SK-N-SH (cell line): ENCODE measurements around the gene MTCL1. TPM values are rescaled to one million over a fixed set of nuclear protein-coding genes. Genes with fewer than 3 reads are reported as not detected.

Experiments
- CTCF ChIA-PET: fragments of 300-600, 350-600 bp; formaldehyde crosslinking; extraction: SDS; loops from one replicate; lab custom pipeline; 2021; lab: Yijun Ruan, JAX
- POLR2A ChIA-PET: fragments of 350-600 bp; sonication (Branson Sonifier 250); formaldehyde crosslinking; extraction: SDS; loops from one replicate; lab custom pipeline; 2020; ENCODE audit warnings: antibody characterized with exemption, inconsistent platforms; lab: Yijun Ruan, JAX
- DNase-seq: peaks from one replicate; pipeline ENCODE4 v3.0.0; 2012
- H2AFZ ChIP-seq: fragments of 200-600 bp; sonication (generic); 2 replicates; pipeline ENCODE4 v1.8.1; 2016; ENCODE audit warnings: antibody characterized with exemption, mild to moderate bottlenecking, low read depth
- H3F3A ChIP-seq: fragments of 200-600 bp; sonication (generic); replicated peaks from 2 replicates; pipeline ENCODE3; 2016; ENCODE audit warnings: antibody characterized with exemption, mild to moderate bottlenecking; ENCODE audit not compliant: insufficient read depth
- H3K27ac ChIP-seq, 2 experiments: fragments of 200-500 bp in 1 of 2; fragments of 200-600 bp in 1 of 2; sonication (Bioruptor generic) in 1 of 2; sonication (generic), shearing (Covaris generic) in 1 of 2; 2 replicates each; pipeline versions ENCODE4 v1.5.1 to v1.6.1; 2014 to 2016; ENCODE audit warnings: low read depth in 2 of 2, inconsistent platforms in 1 of 2, low read length in 1 of 2, mild to moderate bottlenecking in 1 of 2, mixed read lengths in 1 of 2
- H3K27me3 ChIP-seq: fragments of 200-600 bp; sonication (generic), shearing (Covaris generic); 2 replicates; pipeline ENCODE4 v1.6.1; 2016; ENCODE audit warnings: mixed run types; ENCODE audit not compliant: insufficient read depth
- H3K36me3 ChIP-seq, 2 experiments: fragments of 200-500 bp in 1 of 2; fragments of 200-600 bp in 1 of 2; sonication (Bioruptor generic) in 1 of 2; sonication (generic) in 1 of 2; replicated peaks in 1 of 2; 2 replicates each; pipeline versions ENCODE3 to v1.5.1; 2014 to 2016; ENCODE audit warnings: low read length in 1 of 2, mild to moderate bottlenecking in 1 of 2; ENCODE audit not compliant: insufficient read depth in 2 of 2, control insufficient read depth in 1 of 2
- H3K4me1 ChIP-seq, 2 experiments: fragments of 200-500 bp in 1 of 2; fragments of 200-600 bp in 1 of 2; sonication (Bioruptor generic) in 1 of 2; sonication (generic), shearing (Covaris generic) in 1 of 2; 2 replicates each; pipeline versions ENCODE4 v1.5.1 to v1.6.1; 2014 to 2016; ENCODE audit warnings: low read depth in 1 of 2, low read length in 1 of 2, mixed run types in 1 of 2; ENCODE audit not compliant: insufficient read depth in 2 of 2, control insufficient read depth in 1 of 2
- H3K4me2 ChIP-seq: fragments of 200-600 bp; sonication (generic), shearing (Covaris generic); 2 replicates; pipeline ENCODE4 v1.6.1; 2017; ENCODE audit warnings: mixed run types
- H3K4me3 ChIP-seq, 2 experiments: fragments of 200-500 bp in 1 of 2; fragments of 200-600 bp in 1 of 2; sonication (Bioruptor generic) in 1 of 2; sonication (generic), shearing (Covaris generic) in 1 of 2; 2 replicates each; pipeline versions ENCODE4 v1.5.1 to v1.8.1; 2014 to 2016; ENCODE audit warnings: low read depth in 2 of 2, inconsistent platforms in 1 of 2, low read length in 1 of 2, mild to moderate bottlenecking in 1 of 2, mixed read lengths in 1 of 2, moderate library complexity in 1 of 2
- H3K79me2 ChIP-seq: fragments of 200-600 bp; sonication (generic); 2 replicates; pipeline ENCODE4 v1.8.1; 2017; ENCODE audit warnings: mild to moderate bottlenecking; ENCODE audit not compliant: insufficient read depth
- H3K9ac ChIP-seq: fragments of 200-600 bp; sonication (generic); 2 replicates; pipeline ENCODE4 v1.6.1; 2017; ENCODE audit warnings: mixed run types
- H3K9me2 ChIP-seq: fragments of 200-600 bp; sonication (generic); 2 replicates; pipeline ENCODE4 v1.6.1; 2017; ENCODE audit warnings: mixed run types
- H3K9me3 ChIP-seq: fragments of 200-600 bp; sonication (generic); 2 replicates; pipeline ENCODE4 v1.6.1; 2017; ENCODE audit warnings: mixed run types, mild to moderate bottlenecking, moderate library complexity
- H4K20me1 ChIP-seq: fragments of 200-600 bp; sonication (generic); 2 replicates; pipeline ENCODE4 v1.6.1; 2017; ENCODE audit warnings: mild to moderate bottlenecking, mixed run types; ENCODE audit not compliant: insufficient read depth
- CHD2 ChIP-seq: fragments of 150-350 bp; IDR thresholded peaks from 2 replicates; pipeline ENCODE4 v1.6.1; 2018; ENCODE audit warnings: low read length; ENCODE audit not compliant: partially characterized antibody
- EP300 ChIP-seq, 2 experiments: IDR thresholded peaks; 2 replicates each; pipeline versions ENCODE4 v1.4.0 to v1.6.1; 2012; ENCODE audit warnings: borderline replicate concordance in 1 of 2, low read depth in 1 of 2, low read length in 1 of 2
- EZH2phosphoT487 ChIP-seq: fragments of 200-600 bp; sonication (generic); IDR thresholded peaks from 2 replicates; pipeline ENCODE4 v1.6.1; 2017; ENCODE audit warnings: low read depth, mixed run types, mild to moderate bottlenecking, antibody characterized with exemption, moderate library complexity, borderline replicate concordance
- FOXJ3 ChIP-seq: sonication (generic); formaldehyde crosslinking; IDR thresholded peaks from 2 replicates; pipeline ENCODE4 v1.5.1; 2020; ENCODE audit warnings: mild to moderate bottlenecking, missing genetic modification reagents
- FOXM1 ChIP-seq: IDR thresholded peaks from 2 replicates; pipeline ENCODE4 v1.4.0; 2012; ENCODE audit warnings: low read depth, mild to moderate bottlenecking
- JUND ChIP-seq: IDR thresholded peaks from 2 replicates; pipeline ENCODE4 v1.4.0; 2012
- RFX5 ChIP-seq: IDR thresholded peaks from 2 replicates; pipeline ENCODE4 v1.6.1; 2012; ENCODE audit warnings: mild to moderate bottlenecking, improper control_type of control experiment, low read length
- RXRA ChIP-seq: IDR thresholded peaks from 2 replicates; pipeline ENCODE4 v1.4.0; 2012; ENCODE audit warnings: low read depth, mild to moderate bottlenecking, borderline replicate concordance
- SIN3A ChIP-seq: IDR thresholded peaks from 2 replicates; pipeline ENCODE4 v1.6.1; 2012; ENCODE audit warnings: low read depth, mild to moderate bottlenecking, low read length, moderate library complexity, borderline replicate concordance
- SMC3 ChIP-seq: IDR thresholded peaks from 2 replicates; pipeline ENCODE4 v1.6.1; 2012; ENCODE audit warnings: low read depth, low read length, improper control_type of control experiment
- TAF1 ChIP-seq: IDR thresholded peaks from 2 replicates; pipeline ENCODE4 v1.6.1; 2012; ENCODE audit warnings: low read depth, mild to moderate bottlenecking, low read length, moderate library complexity, borderline replicate concordance
- TEAD4 ChIP-seq: IDR thresholded peaks from 2 replicates; pipeline ENCODE4 v1.4.0; 2012; ENCODE audit warnings: mild to moderate bottlenecking, borderline replicate concordance; ENCODE audit not compliant: insufficient read depth
- YY1 ChIP-seq: IDR thresholded peaks from 2 replicates; pipeline ENCODE4 v1.4.0; 2012; ENCODE audit warnings: low read depth, mild to moderate bottlenecking
- WGBS: methylation state at CpG from one replicate; pipeline ENCODE4 v1.1.6; 2017; ENCODE audit warnings: low lambda C conversion rate; 5-methylcytosine and 5-hydroxymethylcytosine counted together
- polyA plus RNA-seq, 3 experiments: library from polyadenylated mRNA; depleted of rRNA; stranded (reverse); fragments of >200 nt; gene quantifications; 2 replicates each; pipeline ENCODE4 v1.2.3, GENCODE V29; 2012
- TF ChIP-seq, protein P1 (sequence below): IDR thresholded peaks from 2 replicates; pipeline ENCODE4 v1.6.1; 2012; ENCODE audit warnings: mild to moderate bottlenecking, low read depth, low read length, moderate library complexity
- TF ChIP-seq, protein P2 (sequence below): fragments of 150-350 bp; IDR thresholded peaks from 2 replicates; pipeline ENCODE4 v1.6.1; 2016; ENCODE audit warnings: mild to moderate bottlenecking, low read depth, low read length
- TF ChIP-seq, protein P3 (sequence below): fragments of 150-350 bp; IDR thresholded peaks from 2 replicates; pipeline ENCODE4 v1.6.1; 2017; ENCODE audit warnings: antibody characterized with exemption, low read length, low read depth, borderline replicate concordance

The MTCL1 gene
- polyA plus RNA-seq, 1 of the 3 experiments (the other 2 are of a cell fraction) = 33.5 TPM

- CTCF ChIA-PET = interaction anchor here (0.6 to 2.4 kb wide), 3 partner anchors 11 to 87 kb away, joined by 3 to 11 read pairs (median 3); no protein-coding TSS in a partner anchor
Measured at GRCh38 chr18:8776013-8776943, 70.9 kb downstream of the MTCL1 start.

DNA sequence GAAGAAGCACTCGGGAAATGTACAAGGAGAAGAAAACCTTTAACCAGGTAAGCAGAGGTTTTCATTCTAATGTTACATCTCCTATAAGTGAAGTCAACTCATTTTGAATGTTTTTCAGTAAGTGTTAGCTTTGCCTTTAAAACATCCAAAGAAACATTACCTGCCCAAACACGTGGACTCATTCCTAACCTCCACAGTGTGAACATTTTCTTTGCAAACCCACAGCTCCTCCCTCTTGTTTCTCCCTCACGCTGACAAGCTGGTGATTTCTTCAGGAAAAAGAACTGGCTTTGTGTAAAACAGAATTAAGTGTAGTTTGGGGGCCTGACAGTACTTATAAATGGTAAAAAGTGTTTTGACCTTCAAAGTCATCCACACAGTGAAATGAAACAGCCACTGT lies 72.5 kb downstream of the MTCL1 start:
- no peaks in the 10 kb centered on the region for H3F3A ChIP-seq
- no peaks in the 10 kb centered on the region for H3K27me3 ChIP-seq
- no peak for TF ChIP-seq CHD2
- TF ChIP-seq EP300 (IDR thresholded peaks at IDR 0.05; ENCODE audit: borderline replicate concordance in 1 of 2, low read depth in 1 of 2, low read length in 1 of 2) = no peak
- TF ChIP-seq EZH2phosphoT487 = no peak
- TF ChIP-seq TAF1 = no peak
- no peak for TF ChIP-seq RFX5
- TF ChIP-seq, protein P1, sequence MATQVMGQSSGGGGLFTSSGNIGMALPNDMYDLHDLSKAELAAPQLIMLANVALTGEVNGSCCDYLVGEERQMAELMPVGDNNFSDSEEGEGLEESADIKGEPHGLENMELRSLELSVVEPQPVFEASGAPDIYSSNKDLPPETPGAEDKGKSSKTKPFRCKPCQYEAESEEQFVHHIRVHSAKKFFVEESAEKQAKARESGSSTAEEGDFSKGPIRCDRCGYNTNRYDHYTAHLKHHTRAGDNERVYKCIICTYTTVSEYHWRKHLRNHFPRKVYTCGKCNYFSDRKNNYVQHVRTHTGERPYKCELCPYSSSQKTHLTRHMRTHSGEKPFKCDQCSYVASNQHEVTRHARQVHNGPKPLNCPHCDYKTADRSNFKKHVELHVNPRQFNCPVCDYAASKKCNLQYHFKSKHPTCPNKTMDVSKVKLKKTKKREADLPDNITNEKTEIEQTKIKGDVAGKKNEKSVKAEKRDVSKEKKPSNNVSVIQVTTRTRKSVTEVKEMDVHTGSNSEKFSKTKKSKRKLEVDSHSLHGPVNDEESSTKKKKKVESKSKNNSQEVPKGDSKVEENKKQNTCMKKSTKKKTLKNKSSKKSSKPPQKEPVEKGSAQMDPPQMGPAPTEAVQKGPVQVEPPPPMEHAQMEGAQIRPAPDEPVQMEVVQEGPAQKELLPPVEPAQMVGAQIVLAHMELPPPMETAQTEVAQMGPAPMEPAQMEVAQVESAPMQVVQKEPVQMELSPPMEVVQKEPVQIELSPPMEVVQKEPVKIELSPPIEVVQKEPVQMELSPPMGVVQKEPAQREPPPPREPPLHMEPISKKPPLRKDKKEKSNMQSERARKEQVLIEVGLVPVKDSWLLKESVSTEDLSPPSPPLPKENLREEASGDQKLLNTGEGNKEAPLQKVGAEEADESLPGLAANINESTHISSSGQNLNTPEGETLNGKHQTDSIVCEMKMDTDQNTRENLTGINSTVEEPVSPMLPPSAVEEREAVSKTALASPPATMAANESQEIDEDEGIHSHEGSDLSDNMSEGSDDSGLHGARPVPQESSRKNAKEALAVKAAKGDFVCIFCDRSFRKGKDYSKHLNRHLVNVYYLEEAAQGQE = no peak
- no peak for TF ChIP-seq SMC3
- TF ChIP-seq, protein P2, sequence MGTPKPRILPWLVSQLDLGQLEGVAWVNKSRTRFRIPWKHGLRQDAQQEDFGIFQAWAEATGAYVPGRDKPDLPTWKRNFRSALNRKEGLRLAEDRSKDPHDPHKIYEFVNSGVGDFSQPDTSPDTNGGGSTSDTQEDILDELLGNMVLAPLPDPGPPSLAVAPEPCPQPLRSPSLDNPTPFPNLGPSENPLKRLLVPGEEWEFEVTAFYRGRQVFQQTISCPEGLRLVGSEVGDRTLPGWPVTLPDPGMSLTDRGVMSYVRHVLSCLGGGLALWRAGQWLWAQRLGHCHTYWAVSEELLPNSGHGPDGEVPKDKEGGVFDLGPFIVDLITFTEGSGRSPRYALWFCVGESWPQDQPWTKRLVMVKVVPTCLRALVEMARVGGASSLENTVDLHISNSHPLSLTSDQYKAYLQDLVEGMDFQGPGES = no peak
- TF ChIP-seq TEAD4 = no peak
- no peak for TF ChIP-seq SIN3A
- TF ChIP-seq FOXJ3 = no peak
- no peak for TF ChIP-seq YY1
- TF ChIP-seq JUND = no peak
- TF ChIP-seq, protein P3, sequence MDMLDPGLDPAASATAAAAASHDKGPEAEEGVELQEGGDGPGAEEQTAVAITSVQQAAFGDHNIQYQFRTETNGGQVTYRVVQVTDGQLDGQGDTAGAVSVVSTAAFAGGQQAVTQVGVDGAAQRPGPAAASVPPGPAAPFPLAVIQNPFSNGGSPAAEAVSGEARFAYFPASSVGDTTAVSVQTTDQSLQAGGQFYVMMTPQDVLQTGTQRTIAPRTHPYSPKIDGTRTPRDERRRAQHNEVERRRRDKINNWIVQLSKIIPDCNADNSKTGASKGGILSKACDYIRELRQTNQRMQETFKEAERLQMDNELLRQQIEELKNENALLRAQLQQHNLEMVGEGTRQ = no peak
- no peaks in the 10 kb centered on the region for H3K9me3 ChIP-seq
- peaks cover 0 to 7% of the 10 kb centered on the region in 2 experiments; a peak in 1 of 4 replicates for H3K4me1 ChIP-seq
- no peak overlapping the region for H3K4me3 ChIP-seq
- H3K36me3 ChIP-seq = peaks cover 10 to 19% of the 10 kb centered on the region in 2 experiments
- no peak overlapping the region for H2AFZ ChIP-seq
- H3K79me2 ChIP-seq = peaks cover 6% of the 10 kb centered on the region; the same call in 1 of the 2 replicates
- H3K9ac ChIP-seq = no peak overlapping the region
- H3K9me2 ChIP-seq = no peaks in the 10 kb centered on the region
- 88% methylated on average over 3 of the region's 3 CpGs for WGBS
- CTCF ChIA-PET = interaction anchor here (0.9 to 1.4 kb wide), 3 partner anchors 9 to 123 kb away, joined by 3 to 4 read pairs (median 3); no protein-coding TSS in a partner anchor
- no peak overlapping the region for H3K27ac ChIP-seq
- DNase-seq = no peak
- POLR2A ChIA-PET = no interaction called here
- no peaks in the 10 kb centered on the region for H4K20me1 ChIP-seq
- no peak overlapping the region for H3K4me2 ChIP-seq

More at GRCh38 chr18:8776013-8776943, 70.9 kb downstream of the MTCL1 start:
- H3K27me3 ChIP-seq = no peaks in the 10 kb centered on the region
- WGBS = 99% methylated on average over 8 of the region's 10 CpGs
- H3F3A ChIP-seq = peaks cover 10% of the 10 kb centered on the region
- H3K4me2 ChIP-seq = no peak overlapping the region
- peaks cover 3 to 12% of the 10 kb centered on the region in 2 experiments; a peak in 2 of 4 replicates for H3K4me1 ChIP-seq
- H4K20me1 ChIP-seq = no peaks in the 10 kb centered on the region
- H3K27ac ChIP-seq = no peak overlapping the region
- no peaks in the 10 kb centered on the region for H3K9me3 ChIP-seq
- peaks cover 6% of the 10 kb centered on the region; the same call in 1 of the 2 replicates for H3K79me2 ChIP-seq
- POLR2A ChIA-PET = no interaction called here
- peaks cover 10 to 14% of the 10 kb centered on the region in 2 experiments for H3K36me3 ChIP-seq
- H3K9ac ChIP-seq = no peak overlapping the region
- no peak overlapping the region for H3K4me3 ChIP-seq
- H2AFZ ChIP-seq = no peak overlapping the region
- no peak for DNase-seq
- no peaks in the 10 kb centered on the region for H3K9me2 ChIP-seq
- TF ChIP-seq RXRA (no peak), FOXM1 (no peak)
- TF ChIP-seq, all 33 proteins: peak for 0
